ENCODE measurements around the gene DHRS3. TPM values are rescaled to one million over a fixed set of nuclear protein-coding genes. Genes with fewer than 3 reads are reported as not detected.

The DHRS3 gene
- total RNA-seq, 1 experiment from 2014 or later, result 54.5 TPM

GRCh38 chr1:12582649-12583048 lies 35.4 kb downstream of the DHRS3 start:
- H3K9me3 Mint-ChIP-seq, result peaks cover 0 to 3% of the 10 kb centered on the region in 2 experiments; a peak in 1 of 5 replicates
- H2AFZ ChIP-seq (ENCODE audit: low read length), result no peak overlapping the region
- no peak overlapping the region for H2BK120ac ChIP-seq (ENCODE audit: low read depth, low read length, poor library complexity, severe bottlenecking)
- H3K4ac ChIP-seq (ENCODE audit: low read depth, low read length), result no peak overlapping the region
- DNase-seq, result no peak
- H2BK20ac ChIP-seq (ENCODE audit: low read depth, low read length, poor library complexity, severe bottlenecking), result no peak overlapping the region
- no peaks in the 10 kb centered on the region for H4K20me1 ChIP-seq (ENCODE audit: control insufficient read depth, insufficient read depth, insufficient read length)
- no peak overlapping the region for H3K56ac ChIP-seq (ENCODE audit: insufficient read length, low read depth, low read length)
- no peak overlapping the region for H3K27ac ChIP-seq (ENCODE audit: insufficient read length, low read depth, low read length)
- H3K14ac ChIP-seq (ENCODE audit: insufficient read depth, low read length), result no peak overlapping the region
- WGBS (ENCODE audit: extremely low coverage, insufficient read length, low lambda C conversion rate), result 100% methylated on average over 3 of the region's 4 CpGs
- no peak overlapping the region for H3K4me2 ChIP-seq (ENCODE audit: insufficient read depth, insufficient read length, low read length)
- peaks cover 0 to 39% (median 34%) of the 10 kb centered on the region in 3 experiments; a peak in 5 of 7 replicates for H3K36me3 Mint-ChIP-seq (ENCODE audit: insufficient read depth in 1 of 3, low read depth in 3 of 3)
- no peak overlapping the region for H4K8ac ChIP-seq (replicated peaks; ENCODE audit: insufficient read length, low read depth, low read length)
- no peak overlapping the region for H3T11ph ChIP-seq (ENCODE audit: low read length)
- no peaks in the 10 kb centered on the region for H3K4me1 ChIP-seq (ENCODE audit: insufficient read depth, low read length)
- no peak overlapping the region for H2BK15ac ChIP-seq (ENCODE audit: low read depth, low read length)
- H2BK5ac ChIP-seq (ENCODE audit: insufficient read length, low read length), result no peak overlapping the region
- no peak overlapping the region for H2BK12ac ChIP-seq (ENCODE audit: insufficient read length, low read depth, low read length)
- H4K91ac ChIP-seq (ENCODE audit: insufficient read length, low read depth, low read length), result no peak overlapping the region
- H2AK5ac ChIP-seq (ENCODE audit: insufficient read length, low read length), result no peak overlapping the region
- H3K9ac ChIP-seq (ENCODE audit: extremely low read depth, insufficient read length, low read length), result no peak overlapping the region
- H3K79me1 ChIP-seq (ENCODE audit: insufficient read depth, low read depth, low read length, poor library complexity, severe bottlenecking), result no peaks in the 10 kb centered on the region
- H3K27me3 Mint-ChIP-seq (ENCODE audit: low read depth), result no peaks in the 10 kb centered on the region
- H3K23ac ChIP-seq (ENCODE audit: insufficient read length, low read depth, low read length), result no peak overlapping the region
- peaks cover 3% of the 10 kb centered on the region for H3K23me2 ChIP-seq (ENCODE audit: insufficient read length, low read depth, low read length, poor library complexity, severe bottlenecking)
- no peak overlapping the region for H3K18ac ChIP-seq (ENCODE audit: insufficient read length, low read depth, low read length)
- no peaks in the 10 kb centered on the region for H3K9me3 ChIP-seq (ENCODE audit: control insufficient read depth, low read depth, low read length)
- H4K5ac ChIP-seq (ENCODE audit: insufficient read length, low read depth, low read length), result no peak overlapping the region
- no peak overlapping the region for H3K4me3 Mint-ChIP-seq
- H3K27me3 ChIP-seq (ENCODE audit: insufficient read depth, low read length), result no peaks in the 10 kb centered on the region
- TF ChIP-seq CTCF (conservative IDR thresholded peaks at IDR 0.05), result no peak
- peaks cover 0 to 5% of the 10 kb centered on the region in 2 experiments; a peak in 1 of 4 replicates for H3K4me1 Mint-ChIP-seq
- no peak overlapping the region for H3K27ac Mint-ChIP-seq
- no peaks in the 10 kb centered on the region for H3K79me2 ChIP-seq (ENCODE audit: insufficient read depth, low read length)

Measured in H9 (cell line).